ENCODE results near the gene ADAMTSL1. TPM values are rescaled to one million over a fixed set of nuclear protein-coding genes. Genes with fewer than 3 reads are reported as not detected.

Gene ADAMTSL1
- total and polyA plus RNA-seq, 4 donors: 0.31 to 3.4 (median 1.9) TPM

DNA sequence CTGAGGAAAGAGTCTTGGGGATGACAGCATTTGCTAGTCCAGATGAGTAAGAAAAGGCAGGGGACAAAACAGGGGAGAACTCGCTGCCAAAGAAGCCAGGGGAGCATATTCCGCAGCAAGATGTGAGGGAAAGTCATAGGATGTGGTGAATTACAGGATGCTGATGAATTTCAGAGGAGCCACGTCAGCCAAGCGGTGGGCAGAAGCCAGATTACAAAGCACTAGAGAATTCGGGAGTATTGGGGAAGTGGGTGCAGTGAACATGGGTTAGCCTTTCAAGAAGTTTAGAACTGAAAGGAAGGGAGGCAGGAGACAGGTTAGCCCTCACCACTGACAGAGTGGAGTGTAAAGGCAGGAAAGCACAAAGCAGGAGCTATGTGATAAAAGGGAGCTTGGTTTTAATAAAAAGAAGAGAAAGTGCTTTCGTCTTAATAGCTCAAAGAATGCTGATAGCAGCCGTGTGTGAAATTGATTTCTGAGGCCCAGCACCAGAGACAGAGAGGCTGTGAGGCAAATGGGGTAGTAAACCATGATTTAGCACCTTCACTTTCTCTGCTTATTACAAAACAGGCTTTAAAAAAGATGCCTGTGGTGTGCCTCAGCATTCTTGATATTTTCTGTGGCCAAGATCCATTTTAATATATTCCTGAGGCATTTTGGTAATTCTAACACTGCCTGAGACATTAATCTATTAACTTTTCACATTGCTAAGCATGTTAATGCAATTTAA lies 16.9 kb downstream of the ADAMTSL1 start:
- Histone ChIP-seq H3K27ac (ENCODE audit: low read depth in 1 of 2, low read length in 2 of 2) (no peak overlapping the region), H3K9ac (ENCODE audit: low read depth in 1 of 2, low read length in 2 of 2) (no peak overlapping the region)

GRCh38 chr9:18492612-18493011 lies 18.7 kb downstream of the ADAMTSL1 start:
- Histone ChIP-seq H3K36me3 (ENCODE audit: control insufficient read depth in 4 of 4, insufficient read depth in 3 of 4, low read depth in 1 of 4, low read length in 3 of 4) (no peaks in the 10 kb centered on the region), H3K27me3 (ENCODE audit: control insufficient read depth in 4 of 4, insufficient read depth in 4 of 4, low read length in 3 of 4) (no peaks in the 10 kb centered on the region), H3K9ac (ENCODE audit: low read depth in 1 of 2, low read length in 2 of 2) (no peak overlapping the region), H3K9me3 (ENCODE audit: control insufficient read depth in 4 of 4, low read length in 3 of 4) (no peaks in the 10 kb centered on the region), H3K4me3 (ENCODE audit: low read depth in 1 of 3, low read length in 3 of 3) (no peak overlapping the region), H3K27ac (ENCODE audit: low read depth in 1 of 2, low read length in 2 of 2) (no peak overlapping the region), H3K4me1 (ENCODE audit: control insufficient read depth in 4 of 4, insufficient read depth in 4 of 4, low read length in 3 of 4) (no peaks in the 10 kb centered on the region)
- DNase-seq (ENCODE audit: low spot score): no peak
- TF ChIP-seq TAF1 (conservative IDR thresholded peaks at IDR 0.05) (no peak), ATF3 (IDR thresholded peaks at IDR 0.05) (no peak), HNF4A (conservative IDR thresholded peaks at IDR 0.05) (no peak)

More for the DNA sequence above, 16.9 kb downstream of the ADAMTSL1 start:
- WGBS: 73% methylated on average over 7 of the region's 7 CpGs
- no peaks in the 10 kb centered on the region for H3K9me3 ChIP-seq (ENCODE audit: control insufficient read depth in 4 of 4, low read length in 3 of 4)
- DNase-seq (ENCODE audit: low spot score): no peak
- no peaks in the 10 kb centered on the region for H3K27me3 ChIP-seq (ENCODE audit: control insufficient read depth in 4 of 4, insufficient read depth in 4 of 4, low read length in 3 of 4)
- no peaks in the 10 kb centered on the region for H3K36me3 ChIP-seq (ENCODE audit: control insufficient read depth in 4 of 4, insufficient read depth in 3 of 4, low read depth in 1 of 4, low read length in 3 of 4)
- TF ChIP-seq EGR1 (IDR thresholded peaks at IDR 0.05; ENCODE audit: low read depth in 2 of 2) (no peak), YY1 (IDR thresholded peaks at IDR 0.05) (no peak), NR2F2 (IDR thresholded peaks at IDR 0.05) (no peak), RAD21 (IDR thresholded peaks at IDR 0.05) (no peak), ZBTB33 (IDR thresholded peaks at IDR 0.05) (no peak), FOXA2 (IDR thresholded peaks at IDR 0.05) (no peak), JUND (IDR thresholded peaks at IDR 0.05) (no peak), ATF3 (IDR thresholded peaks at IDR 0.05) (no peak), GABPA (IDR thresholded peaks at IDR 0.05 in 1 of 2, conservative IDR thresholded peaks at IDR 0.05 in 1 of 2) (no peak), RXRA (IDR thresholded peaks at IDR 0.05) (no peak)
- no peaks in the 10 kb centered on the region for H3K4me1 ChIP-seq (ENCODE audit: control insufficient read depth in 4 of 4, insufficient read depth in 4 of 4, low read length in 3 of 4)
- H3K4me3 ChIP-seq (ENCODE audit: low read depth in 1 of 3, low read length in 3 of 3): no peak overlapping the region

DNA sequence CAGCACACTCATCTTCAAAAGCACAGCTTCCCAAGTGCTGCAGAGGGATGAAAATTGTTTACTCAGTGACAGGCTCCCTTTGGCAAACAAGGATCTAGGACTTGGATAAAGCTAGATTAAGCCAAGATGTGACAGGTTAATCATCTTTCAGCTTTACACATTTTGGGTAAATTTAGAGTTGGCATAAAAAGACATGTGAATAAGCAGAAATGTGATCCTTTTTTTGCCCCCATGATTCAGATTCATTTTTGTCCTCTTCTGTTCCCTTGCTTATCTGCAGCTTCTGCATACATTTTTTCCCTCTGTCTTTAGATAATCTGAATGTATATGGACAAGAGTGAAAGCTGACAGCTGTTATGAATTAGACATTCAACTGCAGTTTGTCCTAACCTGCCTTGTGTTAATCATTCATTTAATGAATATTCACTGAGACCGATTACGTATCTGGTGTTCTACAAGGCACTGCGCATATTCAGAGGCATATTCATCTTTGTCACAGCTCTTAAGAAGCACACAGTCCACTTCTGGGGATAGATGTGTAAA lies 19.6 kb downstream of the ADAMTSL1 start:
- 95% methylated on average over 3 of the region's 3 CpGs for WGBS
- no peak for DNase-seq (ENCODE audit: low spot score)
- Histone ChIP-seq H3K27me3 (ENCODE audit: control insufficient read depth in 4 of 4, insufficient read depth in 4 of 4, low read length in 3 of 4) (no peaks in the 10 kb centered on the region), H3K36me3 (ENCODE audit: control insufficient read depth in 4 of 4, insufficient read depth in 3 of 4, low read depth in 1 of 4, low read length in 3 of 4) (no peaks in the 10 kb centered on the region), H3K4me1 (ENCODE audit: control insufficient read depth in 4 of 4, insufficient read depth in 4 of 4, low read length in 3 of 4) (no peaks in the 10 kb centered on the region), H3K9me3 (ENCODE audit: control insufficient read depth in 4 of 4, low read length in 3 of 4) (no peaks in the 10 kb centered on the region), H3K9ac (ENCODE audit: low read depth in 1 of 2, low read length in 2 of 2) (no peak overlapping the region), H3K4me3 (ENCODE audit: low read depth in 1 of 3, low read length in 3 of 3) (no peak overlapping the region), H3K27ac (ENCODE audit: low read depth in 1 of 2, low read length in 2 of 2) (no peak overlapping the region)
- no peak for TF ChIP-seq ZBTB33 (IDR thresholded peaks at IDR 0.05)
